Measurements from ENCODE around the gene C16orf86.

C16orf86 gene, protein sequence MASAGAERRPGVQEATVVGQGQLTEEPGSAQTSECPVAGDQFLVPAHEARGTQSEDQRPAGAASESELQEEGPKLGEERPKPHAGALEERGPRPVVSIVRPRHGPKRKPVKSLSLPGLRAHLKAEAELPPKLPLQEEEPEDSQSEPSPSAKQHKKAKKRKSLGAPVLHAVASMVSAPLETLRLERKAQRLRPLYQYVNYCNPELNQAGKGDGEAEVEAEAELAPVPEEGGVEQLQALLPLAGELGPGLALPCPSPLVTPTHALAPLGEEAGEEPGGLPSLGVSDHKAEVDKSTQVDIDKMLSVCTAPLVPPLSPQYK

DNA sequence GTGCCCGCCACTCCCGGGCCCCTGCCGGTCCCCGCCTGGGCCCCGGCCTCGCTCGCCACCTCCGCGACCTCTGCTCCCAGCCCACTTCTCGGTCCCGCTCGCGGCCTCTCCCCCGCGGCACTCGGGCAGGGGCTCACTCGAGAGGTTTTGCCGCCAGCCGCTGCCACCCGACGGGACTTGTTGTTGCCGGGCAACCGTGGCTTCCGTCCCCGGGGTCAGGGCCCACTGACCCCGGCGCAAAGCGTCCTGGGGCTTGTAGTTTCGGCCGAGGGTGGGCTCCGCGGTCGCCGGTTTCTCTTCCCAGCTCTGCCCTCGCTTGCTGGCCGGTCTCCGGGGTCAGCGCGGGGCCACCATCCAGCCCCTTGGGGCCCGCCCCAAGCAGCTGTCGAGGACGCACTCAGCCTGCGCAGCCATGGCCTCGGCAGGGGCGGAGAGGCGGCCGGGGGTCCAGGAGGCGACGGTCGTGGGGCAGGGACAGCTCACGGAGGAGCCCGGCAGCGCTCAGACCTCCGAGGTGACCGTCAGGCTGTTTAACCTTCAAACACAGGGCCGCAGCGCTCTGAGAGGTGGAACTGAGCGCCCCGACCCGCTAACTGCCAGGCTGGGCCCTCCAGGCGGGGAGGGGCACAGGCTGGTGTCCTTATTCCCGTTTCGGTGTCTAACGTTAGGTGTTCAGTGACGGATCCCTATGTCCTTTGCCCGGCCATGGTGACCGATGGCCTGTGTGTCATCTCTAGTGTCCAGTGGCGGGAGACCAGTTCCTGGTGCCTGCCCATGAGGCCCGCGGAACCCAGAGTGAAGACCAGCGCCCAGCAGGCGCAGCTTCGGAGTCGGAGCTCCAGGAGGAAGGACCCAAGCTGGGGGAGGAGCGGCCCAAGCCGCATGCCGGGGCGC lies at the start of gene C16orf86, which contains the start of gene ENKD1:
TSS of gene C16orf86 (plus strand) at position 256 of the 894 bp plus-strand sequence. CDS start at position 413, 157 bp downstream.
TSS of gene ENKD1 (minus strand) at position 192 of the 894 bp plus-strand sequence. CDS start 308 bp downstream, outside the sequence.
- TF ChIP-seq CTCF (IDR thresholded peaks at IDR 0.05) = peak; percentile 16
- peaks cover 39 to 41% of the 10 kb centered on the region in 2 experiments for H3K4me1 ChIP-seq (ENCODE audit: control insufficient read depth in 1 of 2, insufficient read depth in 1 of 2, low read depth in 1 of 2, low read length in 1 of 2)

GRCh38 chr16:67628216-67628615 lies 38.4 kb upstream of the C16orf86 start:
- Histone ChIP-seq H3K36me3 (peaks cover 91% of the 10 kb centered on the region), H3K9me3 (no peaks in the 10 kb centered on the region), H3K4me3 (ENCODE audit: low read depth in 1 of 2, low read length in 1 of 2) (no peak overlapping the region)

More for the DNA sequence above, at the start of gene C16orf86, which contains the start of gene ENKD1:
- peak within 1 kb of the TSS; percentile 92 to 100 for H3K4me3 ChIP-seq (ENCODE audit: low read depth in 1 of 2, low read length in 1 of 2)
- peaks cover 6% of the 10 kb centered on the region for H3K36me3 ChIP-seq
- H3K27ac ChIP-seq = peak within 1 kb of the TSS; percentile 85
- H3K9me3 ChIP-seq = no peaks in the 10 kb centered on the region
- peaks cover 2% of the 10 kb centered on the region for H3K27me3 ChIP-seq

GRCh38 chr16:67632415-67633172 lies 34.0 kb upstream of the C16orf86 start:
- no peak for TF ChIP-seq CTCF (IDR thresholded peaks at IDR 0.05)
- Histone ChIP-seq H3K27ac (no peak overlapping the region), H3K4me3 (ENCODE audit: low read depth in 1 of 2, low read length in 1 of 2) (no peak overlapping the region), H3K36me3 (peaks cover 94% of the 10 kb centered on the region), H3K9me3 (no peaks in the 10 kb centered on the region), H3K4me1 (ENCODE audit: control insufficient read depth in 1 of 2, insufficient read depth in 1 of 2, low read depth in 1 of 2, low read length in 1 of 2) (no peaks in the 10 kb centered on the region), H3K27me3 (no peaks in the 10 kb centered on the region)

More at GRCh38 chr16:67628216-67628615, 38.4 kb upstream of the C16orf86 start:
- H3K4me1 ChIP-seq (ENCODE audit: control insufficient read depth in 1 of 2, insufficient read depth in 1 of 2, low read depth in 1 of 2, low read length in 1 of 2) = no peaks in the 10 kb centered on the region
- no peaks in the 10 kb centered on the region for H3K27me3 ChIP-seq
- no peak for TF ChIP-seq CTCF (IDR thresholded peaks at IDR 0.05)
- no peak overlapping the region for H3K27ac ChIP-seq

- H3K4me1 ChIP-seq (ENCODE audit: control insufficient read depth in 1 of 2, insufficient read depth in 1 of 2, low read depth in 1 of 2, low read length in 1 of 2) = no peaks in the 10 kb centered on the region
- H3K36me3 ChIP-seq = peaks cover 79% of the 10 kb centered on the region
- no peaks in the 10 kb centered on the region for H3K9me3 ChIP-seq
- no peaks in the 10 kb centered on the region for H3K27me3 ChIP-seq
- H3K4me3 ChIP-seq (ENCODE audit: low read depth in 1 of 2, low read length in 1 of 2) = no peak overlapping the region
- no peak overlapping the region for H3K27ac ChIP-seq
- no peak for TF ChIP-seq CTCF (IDR thresholded peaks at IDR 0.05)
Observed at GRCh38 chr16:67636713-67637112, 29.9 kb upstream of the C16orf86 start.

- Histone ChIP-seq H3K36me3 (peaks cover 70% of the 10 kb centered on the region), H3K9me3 (no peaks in the 10 kb centered on the region), H3K27ac (no peak overlapping the region), H3K27me3 (no peaks in the 10 kb centered on the region), H3K4me1 (ENCODE audit: control insufficient read depth in 1 of 2, insufficient read depth in 1 of 2, low read depth in 1 of 2, low read length in 1 of 2) (no peaks in the 10 kb centered on the region), H3K4me3 (ENCODE audit: low read depth in 1 of 2, low read length in 1 of 2) (no peak overlapping the region)
- TF ChIP-seq CTCF (IDR thresholded peaks at IDR 0.05) = no peak
Observed at GRCh38 chr16:67637625-67638024, 29.0 kb upstream of the C16orf86 start.
